A375 (cell line): ENCODE results near the gene ZNF197. TPM values are rescaled to one million over a fixed set of nuclear protein-coding genes. Genes with fewer than 3 reads are reported as not detected.

Experiments
- total RNA-seq: library from RNA; depleted of rRNA; stranded (reverse); fragments of >200 nt; shearing (Covaris generic); gene quantifications from 2 replicates; pipeline ENCODE4 v1.2.3, GENCODE V29; 2014; rRNA removed

ZNF197 gene
- 9.6 and 12.0 TPM in 2 replicates for total RNA-seq

DNA sequence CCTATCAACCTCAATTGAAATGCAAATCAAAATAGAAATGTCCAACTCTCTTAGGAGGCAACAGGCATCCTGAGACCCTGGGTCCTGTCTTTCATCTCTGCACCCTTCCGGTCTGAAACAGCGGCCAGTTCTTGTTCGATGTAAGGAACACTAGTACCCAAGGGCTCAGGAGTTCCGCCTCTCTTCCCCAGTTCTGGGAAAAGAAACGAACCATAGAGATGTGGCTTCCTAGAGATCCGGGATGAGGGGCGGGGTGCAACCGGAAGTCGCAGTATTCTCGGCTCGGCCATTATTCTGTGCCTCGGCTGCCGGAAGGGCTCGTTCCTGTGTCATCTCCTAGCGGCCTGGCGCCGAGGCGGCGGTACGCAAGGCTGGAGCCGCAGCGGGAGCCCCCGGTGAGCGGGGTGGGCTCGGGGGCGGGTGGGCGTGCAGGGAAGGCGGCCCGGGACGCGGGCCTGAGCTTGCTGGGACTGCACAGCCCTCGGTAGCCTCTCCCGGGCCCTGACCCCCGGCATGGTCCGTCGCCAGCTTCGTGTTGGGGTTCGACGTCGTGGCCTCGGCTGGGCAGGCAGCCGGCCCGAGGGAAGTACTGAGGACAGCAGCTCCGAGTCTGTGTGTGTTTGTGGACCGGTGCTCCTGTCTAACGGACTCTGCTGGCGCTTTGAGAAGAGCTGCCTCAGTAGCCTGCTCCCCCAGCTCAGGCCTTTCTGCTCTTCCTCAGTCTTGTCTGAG lies at the start of gene ZNF197:
ZNF197 (plus strand) TSS at position 288 of the 732 bp plus-strand sequence. CDS start 4,119 bp downstream, outside the sequence.

DNA sequence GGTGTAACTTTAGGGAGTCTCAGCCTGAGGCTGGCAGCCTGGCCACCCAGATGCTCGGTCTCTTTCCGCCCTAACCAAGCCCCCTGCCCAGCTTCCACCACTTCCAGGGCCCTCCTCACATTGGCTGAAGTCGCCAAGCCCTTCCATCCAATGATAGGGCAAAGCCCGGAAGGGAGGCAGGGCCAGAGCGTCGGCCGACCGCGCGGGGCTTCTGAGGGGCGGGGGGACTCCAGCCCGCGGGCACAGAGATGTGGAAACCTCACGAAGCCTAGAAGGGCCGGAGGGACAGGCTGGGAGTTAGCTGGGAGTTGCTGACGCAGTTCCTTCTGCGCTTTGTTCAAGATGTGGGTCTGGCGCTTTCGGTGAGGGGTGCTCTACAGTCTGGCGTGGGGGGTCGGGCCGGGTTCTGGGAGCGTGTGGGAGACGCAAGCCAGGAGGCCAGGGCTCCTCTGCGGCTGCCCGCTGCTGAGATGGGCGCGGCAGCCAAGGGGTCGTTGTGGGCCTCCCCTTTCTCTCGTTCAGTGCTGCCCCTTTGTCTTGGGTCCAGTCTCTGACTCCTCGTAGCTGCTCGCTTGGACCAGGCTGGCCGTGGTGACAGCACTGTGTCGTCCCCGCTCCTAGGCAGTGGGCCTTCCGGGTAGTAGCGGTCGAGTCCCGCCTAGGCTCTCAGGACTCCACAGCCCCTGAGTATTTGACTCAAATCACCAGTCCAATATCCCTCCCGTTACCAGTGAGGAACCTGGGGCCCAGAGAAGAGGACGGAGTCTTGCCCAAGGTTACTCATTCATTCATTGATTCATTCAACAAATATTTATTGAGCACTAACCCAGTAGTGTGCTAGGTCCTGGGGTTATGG lies 40.0 kb upstream of the ZNF197 start, which contains the start of gene ZNF660:
ZNF660 (plus strand) TSS at position 319 of the 856 bp plus-strand sequence. CDS start 9,230 bp downstream, outside the sequence.

DNA sequence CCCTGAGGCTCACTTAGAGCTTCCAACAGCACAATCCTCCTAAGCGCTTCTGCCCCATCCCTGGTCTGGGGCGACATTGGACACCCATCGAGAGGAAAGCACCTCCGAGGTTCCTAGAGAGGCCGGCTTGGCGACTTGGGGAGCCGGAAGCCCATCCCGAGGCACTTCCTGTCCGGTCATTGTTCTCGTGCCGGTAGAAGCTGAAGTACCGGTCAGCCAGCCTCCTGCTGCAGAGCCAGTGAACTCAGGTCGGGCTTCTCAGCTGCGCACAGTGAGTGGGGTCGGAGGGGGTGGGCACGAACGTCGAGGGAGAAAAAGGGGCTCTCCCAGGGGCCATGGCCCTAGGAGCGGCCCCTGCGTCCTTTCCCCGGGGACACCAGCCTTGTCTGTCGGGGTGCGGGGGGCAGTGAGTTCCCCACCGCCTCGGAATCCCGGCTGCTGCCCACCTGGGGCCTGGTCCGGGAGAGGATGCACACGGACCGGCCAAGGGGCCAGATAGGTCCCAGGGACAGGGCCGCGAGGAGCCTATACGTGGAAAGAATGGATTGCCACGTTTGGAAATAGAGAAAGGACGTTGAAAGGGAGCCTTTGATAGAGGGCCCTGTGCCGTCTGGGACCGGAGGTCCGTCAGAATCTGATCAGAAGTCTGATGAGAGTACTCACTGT lies 23.9 kb downstream of the ZNF197 start, which contains the start of gene ZNF35:
ZNF35 (plus strand) TSS at position 169 of the 666 bp plus-strand sequence. CDS start 2,336 bp downstream, outside the sequence.

Other genes starting within 250 kb of the ZNF197 start
- 4.8 and 7.5 TPM in 2 replicates for gene ZNF445, start 147.4 kb upstream of the ZNF197 start, total RNA-seq
- not detected in 2 replicates for gene ZKSCAN7, start 69.8 kb upstream of the ZNF197 start, total RNA-seq
- 0.24 and 0.30 TPM in 2 replicates for gene ZNF660, start 40.1 kb upstream of the ZNF197 start, total RNA-seq
- gene ZNF35, start 23.7 kb downstream of the ZNF197 start, total RNA-seq: 9.9 and 15.7 TPM in 2 replicates
- 1.1 and 3.0 TPM in 2 replicates for gene ZNF502, start 87.6 kb downstream of the ZNF197 start, total RNA-seq
- 1.4 and 1.5 TPM in 2 replicates for gene ZNF501, start 104.6 kb downstream of the ZNF197 start, total RNA-seq
- gene KIAA1143, start 136.6 kb downstream of the ZNF197 start, total RNA-seq: 14.6 and 22.5 TPM in 2 replicates
- 25.1 and 33.3 TPM in 2 replicates for gene KIF15, start 136.8 kb downstream of the ZNF197 start, total RNA-seq
- gene TMEM42, start 236.9 kb downstream of the ZNF197 start, total RNA-seq: 22.3 and 27.7 TPM in 2 replicates
- 0.80 TPM in 1 of 2 replicates, not detected in the other for gene TGM4, start 249.6 kb downstream of the ZNF197 start, total RNA-seq